Brain microvascular endothelial cell (primary cell): Measurements from ENCODE around the gene NEK2.
"Not testable (repeated sequence)": the region's sequence is repeated elsewhere in the genome, so short reads cannot be mapped to it uniquely, and the experiment has no call there.

Source experiments
- DNase-seq: peaks from one replicate; pipeline ENCODE4 v3.0.0-alpha.2; 2020
- H3K27ac ChIP-seq: fragments of 250-450 bp; sonication (Bioruptor Pico); 2 replicates; pipeline ENCODE4 v1.5.1; 2020; ENCODE audit warnings: mild to moderate bottlenecking, moderate library complexity
- H3K27me3 ChIP-seq: fragments of 250-450 bp; sonication (Bioruptor Pico); replicated peaks from 2 replicates; pipeline ENCODE4 v1.5.1; 2020; ENCODE audit warnings: mild to moderate bottlenecking
- H3K36me3 ChIP-seq: fragments of 250-450 bp; sonication (Bioruptor Pico); replicated peaks from 2 replicates; pipeline ENCODE4 v1.5.1; 2020; ENCODE audit warnings: mild to moderate bottlenecking
- H3K4me3 ChIP-seq: 2 replicates; pipeline ENCODE4 v1.5.1; 2011; ENCODE audit warnings: low read depth, mild to moderate bottlenecking, control low read depth, low read length, moderate library complexity
- in situ Hi-C: cut with HindIII; loops from 2 replicates; pipeline ENCODE4 v1.10.0; 2017; ENCODE audit warnings: low sequenced_read_pairs, low pct_ligation_motif_present
- TF ChIP-seq, protein P1 (sequence below): IDR thresholded peaks from 2 replicates; pipeline ENCODE4 v1.5.1; 2011; ENCODE audit warnings: low read depth, mild to moderate bottlenecking, moderate library complexity, low read length, control low read depth, inconsistent platforms; ENCODE audit errors: missing control alignments

Gene NEK2

DNA sequence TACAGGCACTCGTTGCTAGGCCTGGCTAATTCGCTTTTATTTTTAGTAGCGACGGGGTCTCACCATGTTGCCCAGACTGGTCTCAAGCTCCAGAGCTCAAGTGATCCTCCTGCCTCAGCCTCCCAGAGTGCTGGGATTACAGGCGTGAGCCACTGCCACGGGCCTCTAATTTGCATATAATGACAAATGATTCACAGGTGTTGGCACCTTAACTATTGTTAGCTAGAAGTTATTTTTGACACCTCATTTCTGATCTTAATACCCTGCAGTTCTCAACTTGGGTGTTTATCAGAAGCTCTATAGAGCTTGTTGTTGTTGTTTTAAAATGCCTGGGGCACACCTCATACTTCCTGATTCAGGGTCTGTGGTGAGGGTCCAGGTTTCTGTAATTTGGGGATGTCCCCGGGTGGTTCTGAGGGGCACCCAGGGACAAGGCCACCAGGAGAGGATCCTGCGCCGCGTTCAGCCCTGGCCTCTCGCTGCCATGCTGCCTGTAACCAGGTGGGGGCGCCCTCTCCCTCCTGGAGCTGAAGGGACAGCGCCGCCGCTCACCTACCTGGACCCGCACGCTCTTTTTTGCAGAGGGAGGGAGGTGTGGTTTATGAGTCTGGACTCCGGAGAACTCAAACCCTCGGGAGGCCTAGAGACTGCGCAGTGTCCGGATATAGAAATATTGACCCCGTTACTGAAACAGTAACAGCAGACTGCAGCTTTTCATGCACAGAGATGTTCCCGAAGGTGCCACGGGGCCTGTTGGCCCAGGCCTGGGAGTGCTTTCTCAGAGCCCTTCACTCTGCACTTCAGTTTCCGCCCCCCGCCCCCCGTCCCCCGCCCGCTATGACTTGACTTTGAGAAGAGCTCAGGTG, 23.0 kb upstream of the NEK2 start:
- peak overlapping the region; percentile 37 for H3K4me3 ChIP-seq
- no peak overlapping the region for H3K27ac ChIP-seq
- H3K36me3 ChIP-seq: no peaks in the 10 kb centered on the region
- TF ChIP-seq, protein P1, sequence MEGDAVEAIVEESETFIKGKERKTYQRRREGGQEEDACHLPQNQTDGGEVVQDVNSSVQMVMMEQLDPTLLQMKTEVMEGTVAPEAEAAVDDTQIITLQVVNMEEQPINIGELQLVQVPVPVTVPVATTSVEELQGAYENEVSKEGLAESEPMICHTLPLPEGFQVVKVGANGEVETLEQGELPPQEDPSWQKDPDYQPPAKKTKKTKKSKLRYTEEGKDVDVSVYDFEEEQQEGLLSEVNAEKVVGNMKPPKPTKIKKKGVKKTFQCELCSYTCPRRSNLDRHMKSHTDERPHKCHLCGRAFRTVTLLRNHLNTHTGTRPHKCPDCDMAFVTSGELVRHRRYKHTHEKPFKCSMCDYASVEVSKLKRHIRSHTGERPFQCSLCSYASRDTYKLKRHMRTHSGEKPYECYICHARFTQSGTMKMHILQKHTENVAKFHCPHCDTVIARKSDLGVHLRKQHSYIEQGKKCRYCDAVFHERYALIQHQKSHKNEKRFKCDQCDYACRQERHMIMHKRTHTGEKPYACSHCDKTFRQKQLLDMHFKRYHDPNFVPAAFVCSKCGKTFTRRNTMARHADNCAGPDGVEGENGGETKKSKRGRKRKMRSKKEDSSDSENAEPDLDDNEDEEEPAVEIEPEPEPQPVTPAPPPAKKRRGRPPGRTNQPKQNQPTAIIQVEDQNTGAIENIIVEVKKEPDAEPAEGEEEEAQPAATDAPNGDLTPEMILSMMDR: peak; percentile 99
- in situ Hi-C loops: no loop called here
- no peaks in the 10 kb centered on the region for H3K27me3 ChIP-seq
- peak; percentile 54 for DNase-seq

DNA sequence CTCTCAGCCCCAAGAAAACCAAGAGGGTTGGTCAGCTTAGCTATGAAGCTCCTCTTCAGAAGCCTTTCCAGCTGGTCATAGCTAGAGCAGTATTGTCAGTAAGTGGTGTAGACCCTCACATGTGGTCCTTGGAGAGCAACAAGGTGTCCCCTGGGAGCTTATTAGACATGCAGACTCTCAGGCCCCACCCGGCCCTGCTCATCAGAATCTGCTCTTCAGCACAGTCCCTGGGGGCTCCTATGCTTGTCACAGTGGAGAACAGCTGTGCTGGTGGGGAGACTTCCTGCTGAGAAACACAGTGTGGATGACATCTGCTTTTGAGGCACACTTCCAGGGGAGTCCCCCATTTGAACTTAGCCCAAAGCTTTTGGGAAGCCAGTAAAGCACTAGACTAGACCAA, 21.9 kb upstream of the NEK2 start:
- in situ Hi-C loops: no loop called here
- TF ChIP-seq, protein P1: no peak
- DNase-seq: no peak
- Histone ChIP-seq H3K4me3 (no peak overlapping the region), H3K27ac (no peak overlapping the region), H3K36me3 (no peaks in the 10 kb centered on the region), H3K27me3 (no peaks in the 10 kb centered on the region)

DNA sequence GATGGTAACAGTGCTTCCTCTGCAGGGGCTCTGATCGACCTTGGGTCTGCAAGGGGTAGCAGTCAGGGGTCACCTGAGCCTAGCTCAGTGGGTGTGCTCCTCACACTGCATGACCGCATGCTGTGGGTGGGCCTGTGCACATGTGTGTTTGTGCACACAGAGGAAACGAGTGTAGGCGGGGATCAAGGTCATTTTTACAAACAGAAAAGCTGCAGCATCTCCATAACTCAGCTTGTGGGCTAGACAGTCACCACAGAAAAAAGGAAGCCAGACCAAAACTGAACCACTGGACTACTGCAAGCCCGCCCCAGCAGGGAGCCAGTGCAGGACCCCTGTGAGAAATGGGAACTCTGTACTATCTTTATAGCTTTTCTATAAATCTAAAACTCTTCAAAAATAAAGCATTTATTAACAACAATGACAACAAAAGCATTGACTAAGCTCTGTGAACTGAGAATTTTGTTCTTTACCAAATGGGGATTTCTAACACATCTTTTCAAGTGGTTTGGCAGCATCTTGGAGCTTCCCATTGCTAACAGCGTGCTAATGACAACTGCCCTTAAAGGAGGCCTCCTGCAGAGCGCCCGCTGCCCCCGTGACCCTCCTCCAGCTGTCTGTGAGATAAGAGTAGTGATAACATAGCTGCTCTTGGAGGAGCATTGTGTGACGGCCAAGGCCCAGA, 19.9 kb upstream of the NEK2 start:
- H3K4me3 ChIP-seq: no peak overlapping the region
- no peaks in the 10 kb centered on the region for H3K27me3 ChIP-seq
- no peak for DNase-seq
- no peaks in the 10 kb centered on the region for H3K36me3 ChIP-seq
- in situ Hi-C loops: no loop called here
- no peak overlapping the region for H3K27ac ChIP-seq
- TF ChIP-seq, protein P1: no peak

DNA sequence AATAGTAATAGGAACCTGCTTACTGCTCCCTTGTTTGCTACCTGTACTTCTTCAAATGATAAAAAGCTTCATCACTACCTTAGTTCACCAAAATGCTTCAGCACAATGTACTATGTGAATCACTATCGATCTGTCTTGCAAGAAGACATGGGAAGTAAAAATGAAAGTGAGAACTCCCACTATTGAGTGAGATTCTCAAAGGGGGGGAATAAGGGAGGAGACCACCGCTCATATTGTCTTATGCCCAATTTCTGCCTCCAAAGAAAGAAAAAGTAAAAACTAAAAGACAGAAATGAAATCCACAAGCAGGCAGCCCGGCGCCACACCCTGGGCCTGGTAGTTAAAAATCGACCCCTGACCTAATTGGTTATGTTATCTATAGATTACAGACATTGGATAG, 18.5 kb upstream of the NEK2 start:
- in situ Hi-C loops: not testable (repeated sequence)

DNA sequence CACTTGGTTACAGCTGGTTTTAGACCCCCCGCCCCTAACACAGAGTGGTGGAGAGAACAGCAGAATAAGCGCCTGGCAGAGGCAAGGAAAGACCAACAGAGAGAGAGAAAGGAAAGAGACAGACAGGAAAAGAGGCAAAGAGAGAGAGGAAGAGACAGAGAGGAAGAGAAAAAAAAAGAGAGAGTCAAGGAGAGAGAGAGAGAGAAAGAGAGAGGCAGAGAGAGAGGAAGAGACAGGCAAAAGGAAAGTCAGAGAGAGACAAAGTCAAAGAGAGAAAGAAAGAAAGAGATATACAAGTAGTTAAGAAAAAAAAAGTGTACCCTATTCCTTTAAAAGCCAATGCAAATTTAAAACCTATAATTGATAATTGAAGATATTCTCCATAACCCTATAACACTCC, 13.0 kb upstream of the NEK2 start:
- no peaks in the 10 kb centered on the region for H3K36me3 ChIP-seq
- H3K27me3 ChIP-seq: no peaks in the 10 kb centered on the region
- DNase-seq: no peak
- H3K27ac ChIP-seq: no peak overlapping the region
- no peak overlapping the region for H3K4me3 ChIP-seq
- TF ChIP-seq, protein P1: no peak
- in situ Hi-C loops: no loop called here

More for the DNA sequence above, 18.5 kb upstream of the NEK2 start:
- not testable (repeated sequence) for H3K27ac ChIP-seq, H3K27me3 ChIP-seq, H3K36me3 ChIP-seq, H3K4me3 ChIP-seq, DNase-seq

DNA sequence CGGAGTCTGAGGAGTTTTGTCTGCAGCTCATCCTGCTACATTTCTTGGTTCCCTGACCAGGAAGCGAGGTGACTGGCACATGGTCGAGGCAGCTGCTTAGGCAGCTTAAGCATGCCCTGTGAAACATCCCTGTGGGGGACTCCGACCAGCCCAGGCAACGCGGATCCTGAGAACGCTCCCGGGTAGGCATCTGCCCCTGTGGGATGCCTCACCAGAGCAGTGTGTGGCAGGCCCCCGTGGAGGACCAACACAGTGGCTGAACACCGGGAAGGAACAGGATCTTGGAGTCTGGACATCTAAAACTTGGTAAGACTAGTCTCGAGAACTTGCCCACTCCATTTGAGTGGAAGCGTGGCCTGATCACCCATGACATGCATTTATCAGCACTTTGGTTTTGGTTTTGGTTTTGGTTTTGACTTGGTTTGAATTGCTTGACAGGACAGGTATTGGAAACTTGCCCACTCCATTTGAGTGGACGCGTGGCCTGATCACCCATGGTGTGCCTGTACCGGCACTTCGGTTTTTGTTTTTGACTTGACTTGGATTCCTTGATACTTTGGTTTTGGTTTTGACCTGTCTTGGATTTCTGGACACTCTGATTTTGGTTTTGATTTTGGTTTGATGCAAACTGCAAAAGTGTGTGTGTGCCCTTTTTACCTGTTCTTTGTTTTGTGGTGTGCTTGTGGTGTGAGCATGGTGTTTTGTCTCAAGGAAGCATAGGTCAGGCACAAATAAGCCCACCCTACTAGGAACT, 12.2 kb upstream of the NEK2 start:
- TF ChIP-seq, protein P1: no peak
- Histone ChIP-seq H3K4me3 (no peak overlapping the region), H3K27ac (no peak overlapping the region), H3K27me3 (no peaks in the 10 kb centered on the region), H3K36me3 (no peaks in the 10 kb centered on the region)
- in situ Hi-C loops: no loop called here
- DNase-seq: no peak
